HEK293 (cell line): Measurements from ENCODE around the gene CTAGE9.

Source experiments
- CTCF ChIA-PET: fragments of 350-600 bp; formaldehyde crosslinking; extraction: SDS; loops from one replicate; lab custom pipeline; 2021; ENCODE audit warnings: antibody characterized with exemption; lab: Yijun Ruan, JAX
- POLR2A ChIA-PET: fragments of 300-600 bp; formaldehyde crosslinking; extraction: SDS; loops from one replicate; lab custom pipeline; 2020; ENCODE audit warnings: antibody characterized with exemption, inconsistent platforms; lab: Yijun Ruan, JAX
- H3K27ac ChIP-seq: fragments of 200-500 bp; sonication (Bioruptor generic); 2 replicates; pipeline ENCODE4 v1.5.1; 2014; ENCODE audit warnings: low read depth, low read length, control low read depth, inconsistent platforms; ENCODE audit errors: extremely low read depth
- H3K36me3 ChIP-seq, 2 experiments: fragments of 200-500 bp in 1 of 2; sonication (Bioruptor generic) in 1 of 2; 1 replicate in 1 of 2; 2 replicates in 1 of 2; pipeline ENCODE4 v1.5.1; 2014 to 2017; ENCODE audit warnings: inconsistent platforms in 2 of 2, low read length in 2 of 2; ENCODE audit not compliant: control insufficient read depth in 2 of 2, insufficient read depth in 1 of 2
- H3K4me1 ChIP-seq: fragments of 200-500 bp; sonication (Bioruptor generic); 2 replicates; pipeline ENCODE4 v1.5.1; 2014; ENCODE audit warnings: mild to moderate bottlenecking, low read length, inconsistent platforms; ENCODE audit not compliant: control insufficient read depth, insufficient read depth
- H3K4me3 ChIP-seq: 2 replicates; pipeline ENCODE4 v1.5.1; 2011; ENCODE audit warnings: low read depth, mild to moderate bottlenecking, control low read depth, low read length, moderate library complexity
- H3K9me3 ChIP-seq: fragments of 200-500 bp; sonication (Bioruptor generic); 2 replicates; pipeline ENCODE4 v1.5.1; 2014; ENCODE audit warnings: low read depth, low read length, inconsistent platforms; ENCODE audit not compliant: control insufficient read depth, insufficient read depth
- BCL6B ChIP-seq: fragments of 450-650 bp; formaldehyde crosslinking; IDR thresholded peaks from 2 replicates; pipeline ENCODE4 v1.5.1; 2017; ENCODE audit warnings: missing biosample characterization, missing genetic modification characterization
- EGR2 ChIP-seq: fragments of 450-650 bp; formaldehyde crosslinking; IDR thresholded peaks from 2 replicates; pipeline ENCODE4 v1.5.1; 2016; ENCODE audit warnings: low read depth, missing biosample characterization, missing genetic modification characterization
- KLF16 ChIP-seq: fragments of 450-650 bp; formaldehyde crosslinking; IDR thresholded peaks from 2 replicates; pipeline ENCODE4 v1.5.1; 2017; ENCODE audit warnings: missing biosample characterization, missing genetic modification characterization
- ZBTB1 ChIP-seq: fragments of 450-650 bp; formaldehyde crosslinking; IDR thresholded peaks from 2 replicates; pipeline ENCODE4 v1.5.1; 2016; ENCODE audit warnings: missing biosample characterization, missing genetic modification characterization
- ZBTB20 ChIP-seq: fragments of 450-650 bp; formaldehyde crosslinking; IDR thresholded peaks from 2 replicates; pipeline ENCODE4 v1.5.1; 2016; ENCODE audit warnings: missing biosample characterization, missing genetic modification characterization
- ZBTB48 ChIP-seq: fragments of 450-650 bp; formaldehyde crosslinking; IDR thresholded peaks from 2 replicates; pipeline ENCODE4 v1.5.1; 2016; ENCODE audit warnings: missing biosample characterization, missing genetic modification characterization
- ZFHX2 ChIP-seq: fragments of 450-650 bp; formaldehyde crosslinking; conservative IDR thresholded peaks from 2 replicates; pipeline ENCODE4 v1.5.1; 2016; ENCODE audit warnings: missing biosample characterization, missing genetic modification characterization
- ZNF2 ChIP-seq: fragments of 450-650 bp; formaldehyde crosslinking; IDR thresholded peaks from 2 replicates; pipeline ENCODE4 v1.5.1; 2016; ENCODE audit warnings: missing biosample characterization, missing genetic modification characterization
- ZNF610 ChIP-seq: fragments of 450-650 bp; formaldehyde crosslinking; IDR thresholded peaks from 2 replicates; pipeline ENCODE4 v1.5.1; 2016; ENCODE audit warnings: missing biosample characterization, missing genetic modification characterization, borderline replicate concordance
- ZNF645 ChIP-seq: fragments of 450-650 bp; formaldehyde crosslinking; IDR thresholded peaks from 2 replicates; pipeline ENCODE4; 2016; ENCODE audit warnings: missing biosample characterization, missing genetic modification characterization
- ZNF664 ChIP-seq: fragments of 450-650 bp; formaldehyde crosslinking; IDR thresholded peaks from 2 replicates; pipeline ENCODE4 v1.5.1; 2016; ENCODE audit warnings: missing biosample characterization, missing genetic modification characterization
- ZNF692 ChIP-seq: fragments of 450-650 bp; formaldehyde crosslinking; IDR thresholded peaks from 2 replicates; pipeline ENCODE4 v1.5.1; 2016; ENCODE audit warnings: missing biosample characterization, missing genetic modification characterization
- ZNF76 ChIP-seq: fragments of 450-650 bp; formaldehyde crosslinking; IDR thresholded peaks from 2 replicates; pipeline ENCODE4; 2016; ENCODE audit warnings: low read depth, missing biosample characterization, missing genetic modification characterization, borderline replicate concordance

CTAGE9 gene

GRCh38 chr6:131736811-131737210 lies 26.0 kb upstream of the CTAGE9 start (continued):
- TF ChIP-seq BCL6B (tag by site-specific recombination) (no peak), ZNF76 (tag by site-specific recombination) (no peak), ZBTB20 (tag by site-specific recombination) (no peak)
- TF ChIP-seq, all 188 proteins: peak for 0

- CTCF ChIA-PET = interaction anchor here (0.6 to 2.8 kb wide), 5 partner anchors 13 to 174 kb away, joined by 3 to 13 read pairs (median 5); no protein-coding TSS in a partner anchor
- Histone ChIP-seq H3K27ac (no peak overlapping the region), H3K4me1 (no peaks in the 10 kb centered on the region), H3K36me3 (no peaks in the 10 kb centered on the region), H3K4me3 (no peak overlapping the region), H3K9me3 (no peaks in the 10 kb centered on the region)
- POLR2A ChIA-PET = no interaction called here
- TF ChIP-seq ZNF2 (tag by site-specific recombination) (no peak), EGR2 (tag by site-specific recombination) (0 out of 2 replicates have a peak, but pooled peaks have one; percentile 8)
These were observed 25.3 kb upstream of the CTAGE9 start for GRCh38 chr6:131736003-131736596.

- CTCF ChIA-PET = interaction anchor here (1.1 to 2.0 kb wide), 3 partner anchors 12 to 1035 kb away, joined by 3 to 11 read pairs (median 4); no protein-coding TSS in a partner anchor
- no peaks in the 10 kb centered on the region for H3K9me3 ChIP-seq
- H3K4me1 ChIP-seq = no peaks in the 10 kb centered on the region
- no peak overlapping the region for H3K27ac ChIP-seq
- POLR2A ChIA-PET = no interaction called here
- H3K36me3 ChIP-seq = no peaks in the 10 kb centered on the region
- H3K4me3 ChIP-seq = no peak overlapping the region
- peak; percentile 49 for TF ChIP-seq ZFHX2 (tag by site-specific recombination)
- TF ChIP-seq ZNF610 (tag by site-specific recombination) = no peak
- peak; percentile 62 for TF ChIP-seq EGR2 (tag by site-specific recombination)
- TF ChIP-seq ZNF645 (tag by site-specific recombination) = no peak
These were observed 22.7 kb upstream of the CTAGE9 start for GRCh38 chr6:131733376-131734016.

- Histone ChIP-seq H3K36me3 (no peaks in the 10 kb centered on the region), H3K4me1 (no peaks in the 10 kb centered on the region), H3K27ac (no peak overlapping the region), H3K9me3 (no peaks in the 10 kb centered on the region), H3K4me3 (no peak overlapping the region)
- CTCF ChIA-PET = interaction anchor here (0.5 to 1.8 kb wide), 4 partner anchors 10 to 567 kb away, joined by 3 to 5 read pairs (median 3); no protein-coding TSS in a partner anchor
- POLR2A ChIA-PET = no interaction called here
- no peak for TF ChIP-seq KLF16 (tag by site-specific recombination)
- TF ChIP-seq ZBTB48 (tag by site-specific recombination) = no peak
- TF ChIP-seq ZNF664 (tag by site-specific recombination) = no peak
- no peak for TF ChIP-seq ZBTB1 (tag by site-specific recombination)
- TF ChIP-seq ZNF692 (tag by site-specific recombination) = no peak
These were observed 20.4 kb upstream of the CTAGE9 start for GRCh38 chr6:131731224-131731623.
